K562 (cell line): ENCODE data around the gene APOL3. TPM values are rescaled to one million over a fixed set of nuclear protein-coding genes. Genes with fewer than 3 reads are reported as not detected.

Source experiments
- ASH1L ChIP-seq: fragments of 450-650 bp; IDR thresholded peaks from 2 replicates; pipeline ENCODE4 v1.6.1; 2018; ENCODE audit warnings: borderline replicate concordance, mild to moderate bottlenecking, low read depth; ENCODE audit not compliant: partially characterized antibody
- ATF7 ChIP-seq: fragments of 450-650 bp; IDR thresholded peaks from 2 replicates; pipeline ENCODE4 v1.7.1; 2014; ENCODE audit warnings: mild to moderate bottlenecking, moderate library complexity
- CAMTA2 ChIP-seq: fragments of 250-450 bp; sonication (Bioruptor Pico); conservative IDR thresholded peaks from 2 replicates; pipeline ENCODE4 v1.5.1; 2022
- CBX5 ChIP-seq: IDR thresholded peaks from 2 replicates; pipeline ENCODE4 v1.6.1; 2014; ENCODE audit warnings: low read depth, borderline replicate concordance
- CXXC5 ChIP-seq: fragments of 250-450 bp; sonication (Bioruptor Pico); IDR thresholded peaks from 2 replicates; pipeline ENCODE4 v1.8.0; 2022; ENCODE audit warnings: inconsistent platforms, mild to moderate bottlenecking, moderate library complexity
- ETV5 ChIP-seq: sonication (generic); formaldehyde crosslinking; IDR thresholded peaks from 2 replicates; pipeline ENCODE4 v1.4.0; 2020; ENCODE audit warnings: low read depth, mild to moderate bottlenecking, missing genetic modification reagents
- ILF3 ChIP-seq: fragments of 450-650 bp; IDR thresholded peaks from 2 replicates; pipeline ENCODE4 v1.6.1; 2018; ENCODE audit warnings: antibody characterized with exemption, mild to moderate bottlenecking, moderate library complexity, borderline replicate concordance
- MAZ ChIP-seq, 2 experiments: fragments of 450-650 bp in 1 of 2; sonication (generic) in 1 of 2; formaldehyde crosslinking; IDR thresholded peaks in 1 of 2; conservative IDR thresholded peaks in 1 of 2; 2 replicates each; pipeline versions ENCODE4 v1.4.0 to v1.5.0; 2020; ENCODE audit warnings: mild to moderate bottlenecking in 1 of 2, missing genetic modification reagents in 1 of 2
- MYNN ChIP-seq, 2 experiments: sonication (generic); formaldehyde crosslinking in 1 of 2; IDR thresholded peaks; 2 replicates each; pipeline versions ENCODE4 v1.5.0 to v1.6.1; 2016 to 2020; ENCODE audit warnings: antibody characterized with exemption in 1 of 2, missing genetic modification reagents in 1 of 2
- NFRKB ChIP-seq: fragments of 450-650 bp; IDR thresholded peaks from 2 replicates; pipeline ENCODE4 v1.6.1; 2016; ENCODE audit warnings: low read depth
- NR2C1 ChIP-seq, 2 experiments: fragments of 450-650 bp; IDR thresholded peaks; 2 replicates each; pipeline ENCODE4 v1.6.1; 2017; ENCODE audit warnings: mild to moderate bottlenecking in 2 of 2, antibody characterized with exemption in 1 of 2, inconsistent platforms in 1 of 2, missing compliant biosample characterization in 1 of 2, missing genetic modification characterization in 1 of 2
- OTX1 ChIP-seq: fragments of 450-650 bp; formaldehyde crosslinking; IDR thresholded peaks from 2 replicates; pipeline ENCODE4 v1.4.0; 2022; ENCODE audit warnings: mild to moderate bottlenecking
- PTTG1 ChIP-seq: fragments of 450-650 bp; IDR thresholded peaks from 2 replicates; pipeline ENCODE4 v1.6.1; 2016; ENCODE audit warnings: low read depth, mild to moderate bottlenecking, missing genetic modification characterization, missing compliant biosample characterization
- RNF2 ChIP-seq: sonication (generic); IDR thresholded peaks from 2 replicates; pipeline ENCODE4 v1.6.1; 2016
- SAFB2 ChIP-seq: fragments of 200-400 bp; formaldehyde crosslinking; IDR thresholded peaks from 2 replicates; pipeline ENCODE4 v1.6.1; 2018; ENCODE audit warnings: borderline replicate concordance, low read length, low read depth, moderate library complexity; ENCODE audit not compliant: severe bottlenecking
- TBL1XR1 ChIP-seq, 2 experiments: IDR thresholded peaks; 2 replicates each; pipeline ENCODE4 v1.6.1; 2012; ENCODE audit warnings: improper control_type of control experiment in 2 of 2, low read length in 2 of 2, mild to moderate bottlenecking in 1 of 2
- TBP ChIP-seq: optimal IDR thresholded peaks from 2 replicates; pipeline ENCODE3; 2011; ENCODE audit warnings: low read depth, low read length, improper control_type of control experiment
- ZBTB33 ChIP-seq: sonication (generic); formaldehyde crosslinking; IDR thresholded peaks from 2 replicates; pipeline ENCODE4 v1.8.1; 2023; ENCODE audit warnings: mild to moderate bottlenecking, missing genetic modification reagents
- ZBTB7A ChIP-seq: IDR thresholded peaks from 2 replicates; pipeline ENCODE4 v1.6.1; 2011; ENCODE audit warnings: low read depth, mild to moderate bottlenecking, low read length, moderate library complexity, borderline replicate concordance; ENCODE audit not compliant: control insufficient read depth
- ZC3H4 ChIP-seq: sonication (generic); formaldehyde crosslinking; IDR thresholded peaks from 2 replicates; pipeline ENCODE4 v1.9.0; 2021; ENCODE audit warnings: missing genetic modification reagents, borderline replicate concordance
- ZEB2 ChIP-seq: fragments of 450-650 bp; IDR thresholded peaks from 2 replicates; pipeline ENCODE4 v1.6.1; 2016
- ZNF174 ChIP-seq: fragments of 250-450 bp; sonication (Bioruptor Pico); IDR thresholded peaks from 2 replicates; pipeline ENCODE4 v1.4.0; 2020; ENCODE audit warnings: mild to moderate bottlenecking
- polyA plus RNA-seq, 8 experiments: library from polyadenylated mRNA; depleted of rRNA in 4 of 8; stranded (reverse) in 5 of 8; unstranded in 3 of 8; fragments of >200 nt; fragmentation: Nextera tagmentation in 2 of 8; fragmentation: Illumina TruSeq in 1 of 8; extraction: Ambion mirVana in 2 of 8; extraction: Trizol in 1 of 8; gene quantifications; 2 replicates each; pipeline versions ENCODE4 v1.2.1 to v1.2.3, GENCODE V29; 2011 to 2014; ENCODE audit warnings: inconsistent platforms in 1 of 8, missing spikeins in 1 of 8
- total RNA-seq, 7 experiments: library from RNA; depleted of rRNA in 6 of 7; stranded (reverse); fragments of >200 nt in 6 of 7; fragmentation: Illumina TruSeq in 2 of 7; extraction: Trizol in 2 of 7; gene quantifications; 2 replicates each; pipeline versions ENCODE4 v1.2.1 to v1.2.3, GENCODE V29; 2011 to 2021; ENCODE audit warnings: low replicate concordance in 1 of 7
- TF ChIP-seq, protein P1 (sequence below): sonication (generic); formaldehyde crosslinking; IDR thresholded peaks from 2 replicates; pipeline ENCODE4 v1.8.0; 2022; ENCODE audit warnings: missing genetic modification reagents, mild to moderate bottlenecking, borderline replicate concordance
- TF ChIP-seq, protein P2 (sequence below): fragments of 450-650 bp; formaldehyde crosslinking; IDR thresholded peaks from 2 replicates; pipeline ENCODE4 v1.4.0; 2022; ENCODE audit warnings: mild to moderate bottlenecking, moderate library complexity
- TF ChIP-seq, protein P3 (sequence below): fragments of 450-650 bp; IDR thresholded peaks from 2 replicates; pipeline ENCODE4 v1.6.1; 2016; ENCODE audit warnings: antibody characterized with exemption

APOL3 gene
- total and polyA plus RNA-seq, 9 of the 15 experiments (the other 6 are each of a cell fraction or from before 2014, with no cell fraction given), result 0.25 to 1.1 (median 0.56) TPM; not detected in 1

DNA sequence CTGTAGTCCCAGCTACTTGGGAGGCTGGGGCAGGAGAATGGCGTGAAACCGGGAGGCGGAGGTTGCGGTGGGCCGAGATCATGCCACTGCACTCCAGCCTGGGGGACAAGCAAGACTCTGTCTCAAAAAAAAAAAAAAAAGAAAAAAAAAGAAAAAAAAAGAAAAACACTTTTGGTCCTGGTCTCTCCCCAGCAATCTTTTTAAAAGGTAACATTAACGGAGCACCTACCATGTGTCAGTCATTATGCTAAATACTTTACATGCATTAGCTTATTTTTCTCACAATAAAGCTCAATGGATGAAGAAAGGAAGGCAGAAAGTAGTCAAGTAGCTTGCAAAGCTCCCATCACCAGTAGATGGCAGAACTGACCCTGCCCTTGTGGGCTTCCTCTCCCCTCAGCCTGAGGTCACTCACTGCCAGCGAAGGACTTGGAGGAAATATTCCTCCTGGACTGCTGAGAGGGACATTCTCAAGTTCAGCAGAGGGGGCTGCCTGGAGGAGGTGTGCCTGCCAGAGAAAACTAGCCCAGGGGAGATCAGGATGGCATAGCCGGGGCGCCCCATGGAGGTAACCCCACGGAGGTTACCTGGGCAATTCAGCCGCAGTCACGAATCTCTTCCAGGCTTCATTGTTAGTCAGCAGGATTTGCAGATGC is 15.5 kb downstream of the APOL3 start (continued):
- TF ChIP-seq OTX1 (no peak), ASH1L (no peak), TBP (no peak), NR2C1 (IDR thresholded peaks at IDR 0.05) (0 out of 2 replicates have a peak, but pooled peaks have one; percentile 11), NR2C1 (tag; IDR thresholded peaks at IDR 0.05) (no peak), PTTG1 (no peak), CXXC5 (no peak), MAZ (CRISPR knock-in tag; conservative IDR thresholded peaks at IDR 0.05 in 1 of 2, IDR thresholded peaks at IDR 0.05 in 1 of 2) (0 out of 4 replicates have a peak, but pooled peaks of 1 of the 2 experiments have one; percentile 29), ILF3 (no peak), ZEB2 (no peak), ZNF174 (CRISPR knock-in tag) (no peak), MYNN (IDR thresholded peaks at IDR 0.05) (no peak), MYNN (CRISPR knock-in tag; IDR thresholded peaks at IDR 0.05) (no peak), ZBTB33 (CRISPR knock-in tag) (no peak), TBL1XR1 (IDR thresholded peaks at IDR 0.05; ENCODE audit: low read length in 2 of 2) (no peak), SAFB2 (no peak), ZBTB7A (no peak), ATF7 (0 out of 2 replicates have a peak, but pooled peaks have one; percentile 26), NFRKB (no peak), ZC3H4 (CRISPR knock-in tag) (no peak), CBX5 (no peak), ETV5 (CRISPR knock-in tag) (no peak), CAMTA2 (CRISPR knock-in tag) (no peak), RNF2 (no peak)
- TF ChIP-seq, protein P1, sequence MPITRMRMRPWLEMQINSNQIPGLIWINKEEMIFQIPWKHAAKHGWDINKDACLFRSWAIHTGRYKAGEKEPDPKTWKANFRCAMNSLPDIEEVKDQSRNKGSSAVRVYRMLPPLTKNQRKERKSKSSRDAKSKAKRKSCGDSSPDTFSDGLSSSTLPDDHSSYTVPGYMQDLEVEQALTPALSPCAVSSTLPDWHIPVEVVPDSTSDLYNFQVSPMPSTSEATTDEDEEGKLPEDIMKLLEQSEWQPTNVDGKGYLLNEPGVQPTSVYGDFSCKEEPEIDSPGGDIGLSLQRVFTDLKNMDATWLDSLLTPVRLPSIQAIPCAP (CRISPR knock-in tag), result no peak
- TF ChIP-seq, protein P2, sequence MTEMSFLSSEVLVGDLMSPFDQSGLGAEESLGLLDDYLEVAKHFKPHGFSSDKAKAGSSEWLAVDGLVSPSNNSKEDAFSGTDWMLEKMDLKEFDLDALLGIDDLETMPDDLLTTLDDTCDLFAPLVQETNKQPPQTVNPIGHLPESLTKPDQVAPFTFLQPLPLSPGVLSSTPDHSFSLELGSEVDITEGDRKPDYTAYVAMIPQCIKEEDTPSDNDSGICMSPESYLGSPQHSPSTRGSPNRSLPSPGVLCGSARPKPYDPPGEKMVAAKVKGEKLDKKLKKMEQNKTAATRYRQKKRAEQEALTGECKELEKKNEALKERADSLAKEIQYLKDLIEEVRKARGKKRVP (CRISPR knock-in tag), result no peak
- TF ChIP-seq, protein P3, sequence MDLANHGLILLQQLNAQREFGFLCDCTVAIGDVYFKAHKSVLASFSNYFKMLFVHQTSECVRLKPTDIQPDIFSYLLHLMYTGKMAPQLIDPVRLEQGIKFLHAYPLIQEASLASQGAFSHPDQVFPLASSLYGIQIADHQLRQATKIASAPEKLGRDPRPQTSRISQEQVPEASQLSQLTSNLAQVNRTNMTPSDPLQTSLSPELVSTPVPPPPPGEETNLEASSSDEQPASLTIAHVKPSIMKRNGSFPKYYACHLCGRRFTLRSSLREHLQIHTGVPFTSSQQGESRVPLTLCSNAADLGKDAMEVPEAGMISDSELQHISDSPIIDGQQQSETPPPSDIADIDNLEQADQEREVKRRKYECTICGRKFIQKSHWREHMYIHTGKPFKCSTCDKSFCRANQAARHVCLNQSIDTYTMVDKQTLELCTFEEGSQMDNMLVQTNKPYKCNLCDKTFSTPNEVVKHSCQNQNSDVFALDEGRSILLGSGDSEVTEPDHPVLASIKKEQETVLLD, result no peak
